Endothelial cell (in vitro differentiated cells): ENCODE data around the gene SLX1A. TPM values are rescaled to one million over a fixed set of nuclear protein-coding genes. Genes with fewer than 3 reads are reported as not detected.
"Not testable (repeated sequence)": the region's sequence is repeated elsewhere in the genome, so short reads cannot be mapped to it uniquely, and the experiment has no call there.

Experiments used
- DNase-seq: peaks from one replicate; pipeline ENCODE4 v3.0.0; 2021; ENCODE audit warnings: low spot score
- H3K27ac Mint-ChIP-seq: one replicate; pipeline ENCODE4 v1.8.0; 2021; ENCODE audit warnings: mixed read lengths, inconsistent platforms; ENCODE audit not compliant: unreplicated experiment
- H3K27me3 Mint-ChIP-seq: one replicate; pipeline ENCODE4 v1.8.0; 2021; ENCODE audit warnings: mild to moderate bottlenecking, moderate library complexity, mixed read lengths, inconsistent platforms; ENCODE audit not compliant: unreplicated experiment
- H3K36me3 Mint-ChIP-seq: one replicate; pipeline ENCODE4 v1.8.0; 2021; ENCODE audit warnings: mild to moderate bottlenecking, low read depth, mixed read lengths, inconsistent platforms; ENCODE audit not compliant: unreplicated experiment
- H3K4me1 Mint-ChIP-seq: one replicate; pipeline ENCODE4 v1.8.0; 2021; ENCODE audit warnings: mild to moderate bottlenecking, mixed read lengths, inconsistent platforms; ENCODE audit not compliant: unreplicated experiment
- H3K4me3 Mint-ChIP-seq: one replicate; pipeline ENCODE4 v1.8.0; 2021; ENCODE audit warnings: mild to moderate bottlenecking, mixed read lengths, inconsistent platforms; ENCODE audit not compliant: unreplicated experiment
- H3K9me3 Mint-ChIP-seq: one replicate; pipeline ENCODE4 v1.8.0; 2021; ENCODE audit warnings: mixed read lengths, inconsistent platforms; ENCODE audit not compliant: unreplicated experiment
- CTCF ChIP-seq: fragments of 200-600 bp; sonication (generic); IDR thresholded peaks from one replicate; pipeline ENCODE4 v1.5.0; 2021; ENCODE audit warnings: antibody characterized with exemption; ENCODE audit not compliant: unreplicated experiment
- long read RNA-seq: library from polyadenylated mRNA; unstranded; transcript quantifications from one replicate; pipeline ENCODE4 v2.0.0, GENCODE V29; 2020; ENCODE audit not compliant: unreplicated experiment
- total RNA-seq: library from RNA; stranded (reverse); fragmentation: NEBNext Ultra II Directional; extraction: Animal tissue kit (Norgen Biotek cat#: 25700); gene quantifications from one replicate; pipeline ENCODE4 v1.2.1, GENCODE V29; 2021; ENCODE audit not compliant: unreplicated experiment

Gene SLX1A
- total RNA-seq = 61.0 TPM
- long read RNA-seq, transcript SLX1A-201 (6 exons, 1,091 nt) = major isoform, 59 of 65 reads
- long read RNA-seq, partial matches to known transcripts = 3 of 65 reads
- long read RNA-seq, other reads (novel, unspliced or antisense) = 1 of 65 reads

- not testable (repeated sequence) for H3K27me3 Mint-ChIP-seq, H3K4me1 Mint-ChIP-seq, H3K27ac Mint-ChIP-seq
Observed at GRCh38 chr16:30193615-30194014, at the start of gene SLX1A, which contains the start of gene BOLA2B. TSS of gene SLX1A (plus strand) at chr16:30193875. CDS start at chr16:30194085, 210 bp downstream. TSS of gene BOLA2B (minus strand) at chr16:30193666. CDS start at chr16:30193595, 71 bp downstream.

GRCh38 chr16:30144017-30144416 is 49.7 kb upstream of the SLX1A start:
- no peak for DNase-seq
- Mint-ChIP-seq H3K9me3 (no peaks in the 10 kb centered on the region), H3K4me1 (peaks cover 5% of the 10 kb centered on the region), H3K36me3 (no peaks in the 10 kb centered on the region), H3K27me3 (no peaks in the 10 kb centered on the region), H3K27ac (no peak overlapping the region), H3K4me3 (no peak overlapping the region)
- TF ChIP-seq CTCF = no peak

More at GRCh38 chr16:30193615-30194014, at the start of gene SLX1A, which contains the start of gene BOLA2B:
- not testable (repeated sequence) for H3K4me3 Mint-ChIP-seq, DNase-seq, H3K9me3 Mint-ChIP-seq, H3K36me3 Mint-ChIP-seq

- no peaks in the 10 kb centered on the region for H3K9me3 Mint-ChIP-seq
- no peak overlapping the region for H3K27ac Mint-ChIP-seq
- TF ChIP-seq CTCF = no peak
- H3K4me3 Mint-ChIP-seq = no peak overlapping the region
- no peaks in the 10 kb centered on the region for H3K36me3 Mint-ChIP-seq
- peaks cover 1% of the 10 kb centered on the region for H3K4me1 Mint-ChIP-seq
- no peaks in the 10 kb centered on the region for H3K27me3 Mint-ChIP-seq
- DNase-seq = no peak
Observed at GRCh38 chr16:30144917-30145316, 48.8 kb upstream of the SLX1A start.

GRCh38 chr16:30145657-30146056 is 48.0 kb upstream of the SLX1A start:
- Mint-ChIP-seq H3K27ac (no peak overlapping the region), H3K9me3 (no peaks in the 10 kb centered on the region), H3K36me3 (no peaks in the 10 kb centered on the region), H3K4me3 (no peak overlapping the region), H3K4me1 (no peaks in the 10 kb centered on the region), H3K27me3 (no peaks in the 10 kb centered on the region)
- no peak for DNase-seq
- TF ChIP-seq CTCF = no peak

- Mint-ChIP-seq H3K4me3 (no peak overlapping the region), H3K36me3 (no peaks in the 10 kb centered on the region), H3K27ac (no peak overlapping the region)
Observed at GRCh38 chr16:30147843-30148510, 45.7 kb upstream of the SLX1A start.

More at GRCh38 chr16:30147843-30148510, 45.7 kb upstream of the SLX1A start:
- TF ChIP-seq CTCF = no peak
- DNase-seq = no peak
- Mint-ChIP-seq H3K27me3 (no peaks in the 10 kb centered on the region), H3K4me1 (no peaks in the 10 kb centered on the region), H3K9me3 (no peaks in the 10 kb centered on the region)
